ENCODE data around the gene OSBPL5.

The OSBPL5 gene

GRCh38 chr11:3203221-3204043, 38.3 kb upstream of the OSBPL5 start:
- Histone ChIP-seq H3K9me2 (replicated peaks; ENCODE audit: control insufficient read depth, low read length) (no peaks in the 10 kb centered on the region), H3K9me3 (ENCODE audit: control insufficient read depth, insufficient read depth, low read length) (no peaks in the 10 kb centered on the region), H3K4me3 (ENCODE audit: low read length) (no peak overlapping the region), H3K4me1 (ENCODE audit: control insufficient read depth, low read length) (no peaks in the 10 kb centered on the region), H3K36me3 (ENCODE audit: control insufficient read depth, low read length) (no peaks in the 10 kb centered on the region), H3K27ac (ENCODE audit: low read depth, low read length) (no peak overlapping the region), H3K27me3 (ENCODE audit: control insufficient read depth, low read length) (no peaks in the 10 kb centered on the region), H4K20me1 (ENCODE audit: control insufficient read depth, insufficient read depth, low read depth, low read length) (no peaks in the 10 kb centered on the region), H3K4me2 (ENCODE audit: low read length) (no peak overlapping the region), H3F3A (ENCODE audit: control insufficient read depth, insufficient read depth) (no peaks in the 10 kb centered on the region), H3K79me2 (ENCODE audit: control insufficient read depth, low read length) (no peaks in the 10 kb centered on the region)
- TF ChIP-seq CTCF (IDR thresholded peaks at IDR 0.05; ENCODE audit: low read depth, low read length, poor library complexity, severe bottlenecking) (no peak), EZH2phosphoT487 (IDR thresholded peaks at IDR 0.05; ENCODE audit: borderline replicate concordance, low read length) (no peak)

GRCh38 chr11:3202759-3203158, 37.6 kb upstream of the OSBPL5 start:
- H4K20me1 ChIP-seq (ENCODE audit: control insufficient read depth, insufficient read depth, low read depth, low read length) = no peaks in the 10 kb centered on the region
- no peak overlapping the region for H3K4me2 ChIP-seq (ENCODE audit: low read length)
- no peak for TF ChIP-seq EZH2phosphoT487 (IDR thresholded peaks at IDR 0.05; ENCODE audit: borderline replicate concordance, low read length)
- TF ChIP-seq CTCF (IDR thresholded peaks at IDR 0.05; ENCODE audit: low read depth, low read length, poor library complexity, severe bottlenecking) = no peak

GRCh38 chr11:3202305-3202704, 37.2 kb upstream of the OSBPL5 start:
- no peak overlapping the region for H3K27ac ChIP-seq (ENCODE audit: low read depth, low read length)
- no peaks in the 10 kb centered on the region for H3K27me3 ChIP-seq (ENCODE audit: control insufficient read depth, low read length)
- H3K79me2 ChIP-seq (ENCODE audit: control insufficient read depth, low read length) = no peaks in the 10 kb centered on the region
- H3K4me3 ChIP-seq (ENCODE audit: low read length) = no peak overlapping the region
- H3K36me3 ChIP-seq (ENCODE audit: control insufficient read depth, low read length) = no peaks in the 10 kb centered on the region
- TF ChIP-seq EZH2phosphoT487 (IDR thresholded peaks at IDR 0.05; ENCODE audit: borderline replicate concordance, low read length) = no peak
- TF ChIP-seq CTCF (IDR thresholded peaks at IDR 0.05; ENCODE audit: low read depth, low read length, poor library complexity, severe bottlenecking) = no peak
- no peaks in the 10 kb centered on the region for H3F3A ChIP-seq (ENCODE audit: control insufficient read depth, insufficient read depth)
- H3K4me2 ChIP-seq (ENCODE audit: low read length) = no peak overlapping the region
- no peaks in the 10 kb centered on the region for H3K9me2 ChIP-seq (replicated peaks; ENCODE audit: control insufficient read depth, low read length)
- H3K9me3 ChIP-seq (ENCODE audit: control insufficient read depth, insufficient read depth, low read length) = no peaks in the 10 kb centered on the region
- H3K4me1 ChIP-seq (ENCODE audit: control insufficient read depth, low read length) = no peaks in the 10 kb centered on the region
- no peaks in the 10 kb centered on the region for H4K20me1 ChIP-seq (ENCODE audit: control insufficient read depth, insufficient read depth, low read depth, low read length)

More at GRCh38 chr11:3202759-3203158, 37.6 kb upstream of the OSBPL5 start:
- Histone ChIP-seq H3K27me3 (ENCODE audit: control insufficient read depth, low read length) (no peaks in the 10 kb centered on the region), H3K36me3 (ENCODE audit: control insufficient read depth, low read length) (no peaks in the 10 kb centered on the region), H3K27ac (ENCODE audit: low read depth, low read length) (no peak overlapping the region), H3K9me3 (ENCODE audit: control insufficient read depth, insufficient read depth, low read length) (no peaks in the 10 kb centered on the region), H3K79me2 (ENCODE audit: control insufficient read depth, low read length) (no peaks in the 10 kb centered on the region), H3F3A (ENCODE audit: control insufficient read depth, insufficient read depth) (no peaks in the 10 kb centered on the region), H3K9me2 (replicated peaks; ENCODE audit: control insufficient read depth, low read length) (no peaks in the 10 kb centered on the region), H3K4me3 (ENCODE audit: low read length) (no peak overlapping the region), H3K4me1 (ENCODE audit: control insufficient read depth, low read length) (no peaks in the 10 kb centered on the region)
